Hepatocyte (in vitro differentiated cells): ENCODE results near the gene AP4S1. TPM values are rescaled to one million over a fixed set of nuclear protein-coding genes. Genes with fewer than 3 reads are reported as not detected.

Experiments used
- DNase-seq: peaks from one replicate; pipeline ENCODE4 v3.0.0-alpha.2; 2016; ENCODE audit warnings: low spot score
- H2AFZ ChIP-seq: fragments of 200-600 bp; sonication (generic); 2 replicates; pipeline ENCODE4 v1.6.0; 2016; ENCODE audit warnings: antibody characterized with exemption, mild to moderate bottlenecking
- H3K27ac ChIP-seq: fragments of 200-600 bp; sonication (generic); 2 replicates; pipeline ENCODE4 v1.5.1; 2016; ENCODE audit warnings: mild to moderate bottlenecking
- H3K27me3 ChIP-seq: fragments of 200-600 bp; sonication (generic); 2 replicates; pipeline ENCODE4 v1.6.1; 2016
- H3K36me3 ChIP-seq: fragments of 200-600 bp; sonication (generic); replicated peaks from 2 replicates; pipeline ENCODE4 v1.5.1; 2016; ENCODE audit warnings: low read depth; ENCODE audit not compliant: insufficient read depth
- H3K4me1 ChIP-seq: fragments of 200-600 bp; sonication (generic); 2 replicates; pipeline ENCODE4 v1.5.1; 2016; ENCODE audit warnings: mild to moderate bottlenecking, moderate library complexity; ENCODE audit not compliant: insufficient read depth
- H3K4me2 ChIP-seq: fragments of 200-600 bp; sonication (generic); 2 replicates; pipeline ENCODE4 v1.6.0; 2016
- H3K4me3 ChIP-seq: fragments of 200-600 bp; sonication (generic); 2 replicates; pipeline ENCODE4 v1.5.1; 2016; ENCODE audit warnings: mild to moderate bottlenecking
- H3K79me2 ChIP-seq: fragments of 200-600 bp; sonication (generic); 2 replicates; pipeline ENCODE4 v1.6.0; 2017; ENCODE audit warnings: mild to moderate bottlenecking
- H3K9me2 ChIP-seq: fragments of 200-600 bp; sonication (generic); replicated peaks from 2 replicates; pipeline ENCODE4 v1.6.0; 2017; ENCODE audit warnings: mild to moderate bottlenecking; ENCODE audit not compliant: insufficient read depth
- H3K9me3 ChIP-seq: fragments of 200-600 bp; sonication (generic); 2 replicates; pipeline ENCODE4 v1.5.1; 2016; ENCODE audit warnings: low read depth, mild to moderate bottlenecking
- H4K20me1 ChIP-seq: fragments of 200-600 bp; sonication (generic); 2 replicates; pipeline ENCODE4 v1.6.0; 2016; ENCODE audit warnings: mild to moderate bottlenecking; ENCODE audit not compliant: insufficient read depth, poor library complexity, severe bottlenecking
- CTCF ChIP-seq: fragments of 200-600 bp; sonication (generic); IDR thresholded peaks from 2 replicates; pipeline ENCODE4 v1.5.1; 2016; ENCODE audit warnings: antibody characterized with exemption, mild to moderate bottlenecking; ENCODE audit not compliant: poor library complexity
- EZH2 ChIP-seq: fragments of 200-600 bp; sonication (generic); IDR thresholded peaks from 2 replicates; pipeline ENCODE4 v1.6.1; 2016; ENCODE audit warnings: antibody characterized with exemption, mild to moderate bottlenecking, borderline replicate concordance
- EZH2phosphoT487 ChIP-seq: fragments of 200-600 bp; sonication (generic); IDR thresholded peaks from one replicate; pipeline ENCODE4 v1.6.1; 2018; ENCODE audit warnings: antibody characterized with exemption, mild to moderate bottlenecking, low read depth, moderate library complexity; ENCODE audit not compliant: unreplicated experiment, severe bottlenecking
- WGBS: methylation state at CpG from one replicate; pipeline ENCODE4 v1.1.6; 2016; ENCODE audit warnings: low lambda C conversion rate; ENCODE audit errors: missing lambda C conversion rate; 5-methylcytosine and 5-hydroxymethylcytosine counted together
- polyA plus RNA-seq: library from polyadenylated mRNA; unstranded; fragments of >200 nt; fragmentation: Nextera tagmentation; extraction: Ambion mirVana; gene quantifications from 2 replicates; pipeline ENCODE4 v1.2.1, GENCODE V29; 2016
- total RNA-seq: library from RNA; depleted of rRNA; stranded (reverse); fragments of >200 nt; gene quantifications from 2 replicates; pipeline ENCODE4 v1.2.3, GENCODE V29; 2014

The AP4S1 gene
- total and polyA plus RNA-seq, 2 experiments from 2014 or later: 5.2 to 14.0 TPM

GRCh38 chr14:31009836-31010574 is 15.4 kb upstream of the AP4S1 start:
- Histone ChIP-seq H3K27me3 (no peaks in the 10 kb centered on the region), H3K36me3 (no peaks in the 10 kb centered on the region), H3K9me3 (no peaks in the 10 kb centered on the region), H3K79me2 (peaks cover 100% of the 10 kb centered on the region), H2AFZ (no peak overlapping the region), H3K4me2 (no peak overlapping the region), H3K4me1 (no peaks in the 10 kb centered on the region), H4K20me1 (peaks cover 84% of the 10 kb centered on the region), H3K9me2 (no peaks in the 10 kb centered on the region), H3K27ac (no peak overlapping the region), H3K4me3 (no peak overlapping the region)
- TF ChIP-seq EZH2phosphoT487 (no peak), EZH2 (no peak), CTCF (no peak)
- no peak for DNase-seq
- WGBS: 95% methylated on average over 3 of the region's 3 CpGs

- no peak for DNase-seq
- Histone ChIP-seq H3K9me2 (no peaks in the 10 kb centered on the region), H3K27me3 (no peaks in the 10 kb centered on the region), H3K9me3 (no peaks in the 10 kb centered on the region), H3K36me3 (no peaks in the 10 kb centered on the region), H3K4me2 (no peak overlapping the region), H4K20me1 (peaks cover 85% of the 10 kb centered on the region), H3K4me3 (no peak overlapping the region), H3K27ac (no peak overlapping the region), H3K79me2 (peaks cover 100% of the 10 kb centered on the region), H2AFZ (no peak overlapping the region), H3K4me1 (no peaks in the 10 kb centered on the region)
- no peak for TF ChIP-seq CTCF
- no peak for TF ChIP-seq EZH2phosphoT487
- no peak for TF ChIP-seq EZH2
- 85% methylated on average over 3 of the region's 3 CpGs for WGBS
These were observed 14.5 kb upstream of the AP4S1 start for GRCh38 chr14:31010935-31011334.

GRCh38 chr14:31013841-31014240 is 11.6 kb upstream of the AP4S1 start:
- Histone ChIP-seq H3K27ac (no peak overlapping the region), H2AFZ (no peak overlapping the region), H3K9me3 (no peaks in the 10 kb centered on the region), H3K36me3 (no peaks in the 10 kb centered on the region), H3K79me2 (peaks cover 100% of the 10 kb centered on the region), H4K20me1 (peaks cover 84% of the 10 kb centered on the region), H3K4me3 (no peak overlapping the region), H3K9me2 (no peaks in the 10 kb centered on the region), H3K4me1 (no peaks in the 10 kb centered on the region), H3K4me2 (no peak overlapping the region), H3K27me3 (no peaks in the 10 kb centered on the region)
- no peak for DNase-seq
- WGBS: 100% methylated on average over 4 of the region's 4 CpGs
- TF ChIP-seq EZH2phosphoT487 (no peak), EZH2 (no peak), CTCF (no peak)
